LHCN-M2 (cell line): ENCODE results near the gene IFIT1B. TPM values are rescaled to one million over a fixed set of nuclear protein-coding genes. Genes with fewer than 3 reads are reported as not detected.
"Not testable (repeated sequence)": the region's sequence is repeated elsewhere in the genome, so short reads cannot be mapped to it uniquely, and the experiment has no call there.

ENCODE experiments used
- DNase-seq: peaks from one replicate; pipeline ENCODE4 v3.0.0-alpha.2; 2012; ENCODE audit warnings: low read depth
- polyA plus RNA-seq: library from polyadenylated mRNA; unstranded; fragments of >200 nt; gene quantifications from one replicate; pipeline ENCODE4 v1.2.1, GENCODE V29; 2012; ENCODE audit warnings: missing spikeins
- total RNA-seq: library from RNA; depleted of rRNA; stranded (reverse); fragments of >200 nt; gene quantifications from 2 replicates; pipeline ENCODE4 v1.2.3, GENCODE V29; 2014; rRNA removed

Gene IFIT1B, protein sequence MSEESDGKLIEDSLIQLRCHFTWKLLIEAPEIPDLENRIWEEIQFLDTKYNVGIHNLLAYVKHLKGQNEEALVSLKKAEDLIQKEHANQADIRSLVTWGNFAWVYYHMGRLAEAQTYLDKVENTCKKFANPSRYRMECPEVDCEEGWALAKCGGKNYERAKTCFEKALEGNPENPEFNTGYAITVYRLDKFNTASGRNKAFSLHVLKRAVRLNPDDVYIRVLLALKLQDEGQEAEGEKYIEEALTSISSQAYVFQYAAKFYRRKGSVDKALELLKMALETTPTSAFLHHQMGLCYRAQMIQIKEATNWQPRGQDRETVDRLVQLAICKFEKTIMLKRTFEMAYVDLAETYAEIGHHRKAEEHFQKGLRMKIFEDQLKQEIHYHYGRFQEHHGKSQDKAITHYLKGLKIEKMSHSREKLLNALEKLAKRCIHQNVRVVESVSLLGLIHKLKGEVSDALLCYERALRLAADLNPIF
- total RNA-seq, result not detected in 2 replicates
- polyA plus RNA-seq, result not detected

DNA sequence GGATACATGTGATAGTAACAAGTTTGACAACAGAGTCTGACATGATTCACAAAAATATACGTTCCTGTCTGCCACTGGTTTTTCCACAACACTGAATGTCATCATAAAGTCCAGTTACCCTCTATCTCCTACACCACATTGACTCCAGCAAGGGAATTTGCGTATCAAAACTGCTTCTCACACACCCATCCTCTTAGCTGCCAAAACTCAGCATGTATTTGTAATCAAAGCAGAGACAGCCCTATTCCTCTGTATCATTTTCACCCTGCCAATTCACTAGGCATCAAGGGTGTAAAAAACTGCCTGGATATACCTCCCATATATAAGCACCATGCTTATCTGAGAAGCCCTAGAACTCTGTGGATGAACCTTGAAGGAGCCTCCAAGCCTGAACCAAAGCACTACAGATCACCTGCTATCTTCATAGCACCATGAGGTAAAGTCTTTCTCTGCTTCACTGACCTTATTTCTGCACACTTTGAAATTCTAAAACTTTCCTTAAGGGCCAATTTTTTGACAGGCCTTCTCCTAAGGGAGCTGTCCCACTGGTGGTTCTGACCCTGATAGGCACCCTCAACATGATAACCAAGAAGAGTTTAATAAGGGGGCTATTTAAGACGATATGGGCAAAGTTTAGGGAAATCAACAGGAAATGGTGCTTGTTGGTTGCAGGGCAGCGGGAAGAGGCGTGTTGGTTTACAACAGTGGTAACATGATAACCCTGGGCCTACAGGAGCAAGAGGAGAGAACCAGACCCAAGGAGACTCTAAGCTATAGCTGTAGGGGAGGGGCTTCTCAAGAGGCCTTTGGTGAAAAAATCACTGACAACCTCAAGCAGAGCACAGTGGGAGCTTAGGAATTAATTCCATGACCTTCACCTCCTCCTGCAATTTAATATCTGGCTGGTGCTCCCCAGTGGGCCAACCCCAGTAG is at the start of gene IFIT1B:
TSS of gene IFIT1B (plus strand) at position 352 of the 933 bp plus-strand sequence. CDS start at position 432, 80 bp downstream.
- no peak for DNase-seq

DNA sequence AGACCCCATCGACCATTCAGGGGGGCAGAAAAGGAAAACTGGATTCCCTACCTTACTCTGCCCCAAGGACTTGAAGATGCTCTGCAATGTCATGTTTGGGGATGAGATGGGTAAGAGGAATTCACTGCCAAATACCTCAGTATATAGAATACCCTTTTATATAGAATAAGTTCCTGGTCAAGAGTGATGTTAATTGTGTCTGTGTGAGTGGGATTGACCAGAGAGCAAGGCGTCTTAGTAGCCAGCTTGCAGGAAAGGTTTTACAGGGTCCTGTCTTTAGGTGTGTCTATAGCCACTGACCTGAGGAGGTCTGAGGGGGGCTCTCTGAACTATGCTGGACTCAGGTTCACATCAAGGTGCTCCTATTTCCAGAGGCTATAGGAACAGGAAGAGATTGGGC is 48.7 kb upstream of the IFIT1B start:
- no peak for DNase-seq

GRCh38 chr10:89330014-89330413 is 47.8 kb upstream of the IFIT1B start:
- DNase-seq, result not testable (repeated sequence)

DNA sequence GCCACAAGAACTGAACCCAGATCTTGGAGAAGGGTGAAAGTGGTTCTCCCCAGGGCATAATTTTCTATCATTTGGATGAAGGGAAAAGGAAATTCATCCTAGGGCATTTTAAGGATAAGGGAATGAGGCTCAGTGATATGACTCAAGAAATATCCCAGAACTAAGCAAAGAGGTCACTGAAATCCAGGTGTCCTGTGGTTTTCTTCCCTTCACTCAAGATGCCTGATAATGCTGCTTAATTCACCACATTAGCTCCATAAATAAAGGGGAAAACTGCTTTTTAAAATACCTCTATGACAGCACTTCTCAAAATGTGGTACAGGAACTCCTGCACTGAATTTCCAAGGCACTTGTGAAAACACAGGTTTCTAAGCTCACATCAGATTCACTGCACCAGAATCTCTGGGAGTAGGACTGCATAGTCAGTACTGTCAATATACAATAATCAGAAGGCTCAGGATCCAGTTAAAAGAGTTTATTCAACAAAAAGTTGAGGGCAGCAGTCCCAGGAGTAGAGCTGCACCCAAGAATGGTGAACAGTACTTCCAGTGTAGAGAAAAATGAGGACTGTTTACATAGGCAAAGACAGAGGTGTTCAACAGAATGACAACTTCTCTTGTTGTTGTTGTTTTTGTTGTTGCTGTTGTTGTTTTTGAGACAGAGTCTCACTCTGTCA is 47.2 kb upstream of the IFIT1B start:
- no peak for DNase-seq

- DNase-seq, result not testable (repeated sequence)
These were observed 46.3 kb upstream of the IFIT1B start for GRCh38 chr10:89331487-89332122.

DNA sequence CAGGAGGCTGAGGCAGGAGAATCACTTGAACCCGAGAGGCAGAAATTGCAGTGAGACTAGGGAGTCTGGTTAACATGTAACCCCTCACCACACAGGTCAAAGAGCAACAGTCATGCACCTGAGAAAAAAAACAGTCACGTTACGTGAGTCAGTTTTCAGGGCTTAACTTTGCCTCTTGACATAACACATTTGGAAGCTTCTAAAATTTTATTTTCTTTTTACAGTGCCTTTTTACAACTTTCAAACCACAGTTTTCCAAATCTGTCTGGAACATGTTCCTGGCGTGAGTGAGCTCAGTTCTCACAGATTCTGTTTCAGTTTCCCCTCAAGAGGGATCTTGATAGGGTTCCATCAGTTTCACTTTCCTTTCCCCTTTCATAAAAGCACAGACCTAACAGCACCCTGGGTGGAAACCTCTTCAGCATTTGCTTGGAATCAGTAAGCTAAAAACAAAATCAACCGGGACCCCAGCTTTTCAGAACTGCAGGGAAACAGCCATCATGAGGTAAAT is 45.7 kb upstream of the IFIT1B start:
- DNase-seq, result peak; percentile 74

DNA sequence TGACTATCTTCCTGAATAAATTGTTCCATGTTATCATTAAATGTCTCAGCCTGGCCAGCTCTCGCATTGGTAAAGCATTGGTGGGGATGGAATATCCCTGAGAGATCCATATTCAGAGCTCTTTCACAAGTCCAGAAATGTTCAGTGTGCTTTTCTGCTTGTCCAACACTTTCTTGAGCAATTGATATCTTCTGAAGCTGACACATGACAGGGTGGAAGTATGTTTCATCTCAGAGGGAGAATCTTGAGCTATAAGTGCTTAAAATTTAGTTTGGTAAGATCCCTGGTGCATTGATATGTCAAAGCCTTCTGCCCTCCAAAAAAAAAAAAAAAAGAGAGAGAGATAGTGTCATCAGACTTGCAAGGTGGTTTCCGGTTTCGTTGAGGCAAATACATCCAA is 42.6 kb upstream of the IFIT1B start:
- no peak for DNase-seq

DNA sequence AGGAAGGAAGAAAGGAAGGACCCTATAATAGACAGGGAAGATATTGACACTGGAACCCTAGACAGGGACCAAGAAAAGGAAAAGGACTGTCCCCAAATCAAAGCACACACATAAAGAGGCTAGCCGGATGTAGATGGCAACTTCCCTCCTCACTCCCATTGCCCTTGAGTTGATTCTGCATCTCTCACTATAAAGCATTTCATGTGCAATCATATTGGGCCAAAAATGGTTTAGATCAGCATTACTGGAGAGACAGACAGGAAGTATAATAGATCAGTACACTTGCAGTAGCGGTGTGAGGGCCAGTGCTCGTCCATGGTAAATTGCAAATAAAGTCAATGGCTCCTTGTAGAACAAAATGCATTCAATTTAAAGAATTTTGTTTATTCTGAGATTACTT is 41.6 kb upstream of the IFIT1B start:
- no peak for DNase-seq

DNA sequence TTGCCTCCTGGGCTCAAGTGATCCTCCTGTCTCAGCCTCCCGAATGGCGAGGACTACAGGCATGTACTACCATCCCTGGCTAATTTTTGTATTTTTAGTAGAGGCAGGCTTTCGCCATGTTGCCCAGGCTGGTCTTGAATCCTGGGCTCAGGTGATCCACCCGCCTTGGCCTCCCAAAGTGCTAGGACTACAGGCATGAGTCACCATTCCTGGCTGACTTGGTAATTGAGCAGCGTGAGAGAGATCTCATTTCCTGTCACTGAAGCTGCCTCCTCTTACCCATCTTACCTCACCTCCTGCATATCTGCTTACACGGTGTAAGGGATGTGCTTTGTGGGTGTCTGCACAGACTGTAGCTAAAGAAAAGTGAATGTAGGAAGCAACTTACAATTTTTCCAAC is 40.4 kb upstream of the IFIT1B start:
- DNase-seq, result peak; percentile 54

DNA sequence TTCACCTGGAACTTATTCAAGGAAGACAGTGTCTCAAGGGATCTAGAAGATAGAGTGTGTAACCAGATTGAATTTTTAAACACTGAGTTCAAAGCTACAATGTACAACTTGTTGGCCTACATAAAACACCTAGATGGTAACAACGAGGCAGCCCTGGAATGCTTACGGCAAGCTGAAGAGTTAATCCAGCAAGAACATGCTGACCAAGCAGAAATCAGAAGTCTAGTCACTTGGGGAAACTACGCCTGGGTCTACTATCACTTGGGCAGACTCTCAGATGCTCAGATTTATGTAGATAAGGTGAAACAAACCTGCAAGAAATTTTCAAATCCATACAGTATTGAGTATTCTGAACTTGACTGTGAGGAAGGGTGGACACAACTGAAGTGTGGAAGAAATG is 39.1 kb upstream of the IFIT1B start:
- no peak for DNase-seq

- no peak for DNase-seq
These were observed 38.0 kb upstream of the IFIT1B start for GRCh38 chr10:89339875-89340274.

GRCh38 chr10:89341649-89342048 is 36.2 kb upstream of the IFIT1B start:
- DNase-seq, result no peak

DNA sequence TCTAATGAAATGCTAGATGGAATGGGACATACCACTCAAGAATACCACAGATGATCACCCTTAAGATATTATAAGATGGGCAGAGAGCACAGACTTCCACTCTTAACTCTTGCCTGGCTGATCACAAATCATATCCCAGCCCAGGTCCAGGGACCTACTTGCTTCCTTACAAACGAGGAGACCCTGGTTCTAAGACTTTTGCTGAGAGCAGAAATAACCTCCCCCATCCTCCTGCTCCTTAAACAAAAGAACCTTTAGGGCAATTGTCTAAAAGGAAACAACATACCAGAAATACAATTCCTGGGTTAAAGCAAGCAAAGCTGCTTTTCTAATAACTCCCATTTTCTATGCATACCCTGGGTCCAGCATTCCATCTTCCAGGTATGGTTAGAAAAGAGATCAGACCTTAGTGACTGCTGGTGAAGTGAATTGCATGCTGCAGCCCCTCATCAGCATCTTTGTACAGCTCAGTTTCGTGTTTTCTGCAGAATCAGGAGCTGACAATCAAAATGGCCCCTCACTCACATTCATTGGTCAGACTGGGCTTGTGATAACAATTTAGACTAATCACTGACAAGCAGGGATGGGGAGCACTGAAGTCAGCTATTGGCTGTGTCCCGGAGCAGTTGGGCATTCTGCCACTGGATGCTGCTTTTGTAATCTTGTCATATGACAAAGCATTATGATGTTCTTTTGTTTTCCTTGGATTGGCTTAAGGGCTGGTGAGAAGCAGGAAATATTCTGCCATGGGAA is 35.5 kb upstream of the IFIT1B start:
- DNase-seq, result peak; percentile 87

GRCh38 chr10:89343089-89343767 is 34.6 kb upstream of the IFIT1B start:
- no peak for DNase-seq

- no peak for DNase-seq
These were observed 33.7 kb upstream of the IFIT1B start for GRCh38 chr10:89344156-89344555.

DNA sequence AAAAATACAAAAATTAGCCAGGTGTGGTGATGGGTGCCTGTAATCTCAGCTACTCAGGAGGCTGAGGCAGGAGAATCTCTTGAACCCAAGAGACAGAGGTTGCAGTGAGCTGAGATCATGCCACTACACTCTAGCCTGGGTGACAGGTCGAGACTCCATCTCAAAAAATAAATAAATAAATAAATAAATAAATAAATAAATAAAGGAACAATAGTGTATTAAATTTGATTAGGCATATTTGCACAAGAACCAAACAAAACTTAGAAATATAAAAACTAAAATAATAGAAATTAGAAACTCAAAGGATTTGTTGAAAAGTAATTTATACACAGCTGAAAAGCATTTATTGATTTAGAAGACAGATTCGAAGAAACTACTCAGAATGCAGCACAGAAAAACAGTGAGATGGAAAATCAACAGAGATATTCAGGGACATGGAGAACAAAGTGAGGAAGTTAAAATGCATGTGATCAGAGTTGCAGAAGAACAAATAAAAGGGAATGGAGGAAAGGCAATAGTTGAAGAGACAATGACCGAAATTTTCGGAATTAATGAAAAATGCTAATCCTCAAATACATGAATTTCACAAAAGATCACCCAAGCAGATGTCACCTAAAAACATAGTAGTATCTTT is 32.4 kb upstream of the IFIT1B start:
- DNase-seq, result no peak

DNA sequence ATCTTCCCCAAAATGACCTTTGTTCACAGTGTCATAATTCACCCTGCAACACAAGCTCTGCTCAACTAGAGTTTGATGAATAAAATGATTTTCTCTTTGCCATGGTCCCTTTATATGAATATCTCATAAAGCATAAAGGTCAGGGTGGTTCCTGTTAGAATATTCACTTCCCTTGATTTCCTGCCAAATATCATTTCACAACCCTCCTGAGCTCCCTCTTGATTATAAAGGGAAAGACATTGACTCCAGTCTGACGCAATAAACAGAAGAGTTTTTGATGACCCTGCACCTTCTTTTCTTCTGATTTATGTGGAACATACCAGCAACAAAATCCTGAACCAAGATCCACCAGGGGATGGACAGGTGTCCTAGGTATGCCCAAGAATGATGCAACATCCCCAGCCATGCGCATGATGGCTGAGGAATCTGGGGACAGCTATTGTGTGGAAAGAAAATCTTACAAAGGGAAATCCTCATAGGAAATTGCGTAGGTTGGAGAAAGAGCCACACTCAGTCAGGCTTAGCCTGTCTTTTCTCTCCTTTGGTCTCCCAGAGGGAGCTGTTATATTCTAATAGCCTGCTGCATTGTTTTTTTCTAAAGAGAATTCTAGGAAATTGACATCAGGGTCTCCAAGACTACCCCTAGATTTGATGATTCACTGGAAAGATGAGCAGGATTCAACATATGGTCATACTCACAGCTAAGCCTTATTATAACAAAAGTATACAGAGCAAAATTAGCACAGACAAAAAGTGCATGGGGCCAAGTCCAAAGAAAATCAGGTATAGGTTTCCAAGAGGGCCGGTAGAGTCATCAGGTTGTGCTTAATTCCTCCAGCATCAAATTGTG is 31.2 kb upstream of the IFIT1B start:
- peak; percentile 57 for DNase-seq
